HG02610 (cell line): Measurements from ENCODE around the gene INAFM2.
A peak's percentile ranks its signal among the peaks of the same experiment; 100 is the strongest.

Experiments used
- ATAC-seq: cut with Tn5 transposase; IDR thresholded peaks from one replicate; pipeline ENCODE4 v1.9.1; 2021; ENCODE audit warnings: mild to moderate bottlenecking, moderate library complexity; ENCODE audit not compliant: unreplicated experiment

Gene INAFM2

GRCh38 chr15:40358471-40359353, 35.2 kb downstream of the INAFM2 start:
- ATAC-seq: peak; percentile 6

- no peak for ATAC-seq
These were observed 36.5 kb downstream of the INAFM2 start for GRCh38 chr15:40360015-40360414.

GRCh38 chr15:40361640-40362039, 38.1 kb downstream of the INAFM2 start:
- no peak for ATAC-seq

- ATAC-seq: no peak
These were observed 40.1 kb downstream of the INAFM2 start for GRCh38 chr15:40363611-40364010.

GRCh38 chr15:40364251-40364650, 40.8 kb downstream of the INAFM2 start:
- no peak for ATAC-seq

- ATAC-seq: no peak
These were observed 41.5 kb downstream of the INAFM2 start for GRCh38 chr15:40365016-40365415.

GRCh38 chr15:40365624-40366456, 42.3 kb downstream of the INAFM2 start:
- ATAC-seq: no peak

- ATAC-seq: no peak
These were observed 43.2 kb downstream of the INAFM2 start for GRCh38 chr15:40366457-40367370.

GRCh38 chr15:40367371-40367685, 43.8 kb downstream of the INAFM2 start:
- no peak for ATAC-seq

GRCh38 chr15:40367686-40368611, 44.5 kb downstream of the INAFM2 start:
- ATAC-seq: peak; percentile 77

GRCh38 chr15:40368719-40369473, 45.4 kb downstream of the INAFM2 start:
- ATAC-seq: no peak

- ATAC-seq: no peak
These were observed 46.0 kb downstream of the INAFM2 start for GRCh38 chr15:40369474-40369869.

- no peak for ATAC-seq
These were observed 46.5 kb downstream of the INAFM2 start for GRCh38 chr15:40369971-40370370.

- ATAC-seq: no peak
These were observed 49.5 kb downstream of the INAFM2 start for GRCh38 chr15:40372981-40373380.
